Breast epithelium (tissue), 3 donors: ENCODE data around the gene GSK3A.

ENCODE experiments used
- POLR2A ChIP-seq: fragments of 450-650 bp; IDR thresholded peaks from one replicate; pipeline ENCODE4 v1.6.1; 2016; ENCODE audit warnings: antibody characterized with exemption, mild to moderate bottlenecking, moderate library complexity
- TF ChIP-seq, protein P1 (sequence below), 3 donors: fragments of 450-650 bp; IDR thresholded peaks; one replicate each; pipeline ENCODE4 v1.5.1; 2016 to 2017; ENCODE audit warnings: antibody characterized with exemption in 3 of 3, mild to moderate bottlenecking in 3 of 3, moderate library complexity in 3 of 3

DNA sequence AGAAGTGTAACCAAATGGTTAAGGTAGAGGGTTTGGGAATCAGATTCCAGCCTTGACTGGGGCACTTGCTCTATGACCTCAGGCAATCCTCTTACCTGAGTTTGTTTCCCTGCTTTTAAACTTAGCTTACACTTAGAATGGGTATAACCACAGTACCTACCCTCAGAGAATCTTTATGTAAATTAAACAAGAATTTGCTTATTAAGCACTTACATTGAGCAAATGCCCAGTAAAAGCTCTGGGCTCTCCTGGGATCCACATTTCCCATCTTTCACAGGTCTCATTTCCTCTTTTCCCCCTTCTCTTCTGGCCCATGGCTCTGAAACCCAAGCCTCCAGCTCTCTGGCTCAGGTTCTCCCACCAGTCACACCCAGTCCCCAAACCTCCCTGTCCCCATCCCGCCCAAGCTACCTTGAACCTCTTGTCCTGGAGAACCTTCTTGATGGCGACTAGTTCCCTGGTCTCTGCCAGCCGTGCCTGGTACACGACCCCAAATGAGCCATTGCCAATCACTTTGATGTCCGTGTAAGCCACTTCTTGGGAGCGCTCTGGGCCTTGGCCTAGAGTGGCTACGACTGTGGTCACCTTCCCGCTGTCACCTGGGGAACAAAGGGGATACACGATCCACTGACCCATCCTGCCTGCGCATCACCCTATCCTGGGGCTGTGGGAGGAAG lies 2.7 kb downstream of the GSK3A start:
- TF ChIP-seq, protein P1, sequence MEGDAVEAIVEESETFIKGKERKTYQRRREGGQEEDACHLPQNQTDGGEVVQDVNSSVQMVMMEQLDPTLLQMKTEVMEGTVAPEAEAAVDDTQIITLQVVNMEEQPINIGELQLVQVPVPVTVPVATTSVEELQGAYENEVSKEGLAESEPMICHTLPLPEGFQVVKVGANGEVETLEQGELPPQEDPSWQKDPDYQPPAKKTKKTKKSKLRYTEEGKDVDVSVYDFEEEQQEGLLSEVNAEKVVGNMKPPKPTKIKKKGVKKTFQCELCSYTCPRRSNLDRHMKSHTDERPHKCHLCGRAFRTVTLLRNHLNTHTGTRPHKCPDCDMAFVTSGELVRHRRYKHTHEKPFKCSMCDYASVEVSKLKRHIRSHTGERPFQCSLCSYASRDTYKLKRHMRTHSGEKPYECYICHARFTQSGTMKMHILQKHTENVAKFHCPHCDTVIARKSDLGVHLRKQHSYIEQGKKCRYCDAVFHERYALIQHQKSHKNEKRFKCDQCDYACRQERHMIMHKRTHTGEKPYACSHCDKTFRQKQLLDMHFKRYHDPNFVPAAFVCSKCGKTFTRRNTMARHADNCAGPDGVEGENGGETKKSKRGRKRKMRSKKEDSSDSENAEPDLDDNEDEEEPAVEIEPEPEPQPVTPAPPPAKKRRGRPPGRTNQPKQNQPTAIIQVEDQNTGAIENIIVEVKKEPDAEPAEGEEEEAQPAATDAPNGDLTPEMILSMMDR (IDR thresholded peaks at IDR 0.05) = no peak
- TF ChIP-seq POLR2A = no peak
